ENCODE results near the gene RSPRY1.
A peak's percentile ranks its signal among the peaks of the same experiment; 100 is the strongest.

DNA sequence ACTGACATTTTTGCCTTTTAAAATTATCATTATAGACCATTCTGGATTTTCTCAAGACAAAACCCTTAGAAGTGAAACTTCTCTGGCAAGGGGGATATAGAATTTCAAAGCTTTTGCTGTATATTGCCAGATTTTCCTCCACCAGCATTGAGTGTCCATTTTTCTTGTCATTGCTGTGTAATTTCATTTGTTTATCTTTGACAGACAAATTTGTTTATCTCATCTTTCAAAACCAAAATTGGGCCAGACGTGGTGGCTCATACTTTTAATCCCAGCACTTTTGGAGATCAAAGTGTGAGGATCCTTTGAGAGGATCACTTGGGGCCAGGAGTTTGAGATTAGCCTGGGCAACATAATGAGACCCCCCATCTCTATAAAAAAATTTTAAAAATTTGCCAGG lies 43.0 kb downstream of the RSPRY1 start:
- TF ChIP-seq GATA2 (IDR thresholded peaks at IDR 0.05; ENCODE audit: low read depth, low read length) = peak; percentile 16; the same call in 1 of the 2 replicates
- TF ChIP-seq GATA3 (IDR thresholded peaks at IDR 0.05; ENCODE audit: low read depth, low read length) = no peak
